Caco-2 (cell line): ENCODE data around the gene GLE1. TPM values are rescaled to one million over a fixed set of nuclear protein-coding genes. Genes with fewer than 3 reads are reported as not detected.

Experiments used
- BruUV-seq: library from RNA; stranded (reverse); fragments of 400-500 nt; replicated peaks from 2 replicates; lab custom pipeline; 2021; lab: Mats Ljungman, UMichigan
- CTCF ChIA-PET: fragments of 300-600 bp; sonication (Branson Sonifier 250); formaldehyde crosslinking; loops from one replicate; lab custom pipeline; 2022; ENCODE audit warnings: antibody characterized with exemption; lab: Charles Lee
- POLR2A ChIA-PET: fragments of 300-600 bp; sonication (Branson Sonifier 250); formaldehyde crosslinking; loops from one replicate; lab custom pipeline; 2022; ENCODE audit warnings: antibody characterized with exemption; lab: Charles Lee
- DNase-seq, 2 experiments: peaks; one replicate each; pipeline versions ENCODE4 v3.0.0 to v3.0.0-alpha.2; 2020 to 2022
- H3K27me3 ChIP-seq: replicated peaks from 2 replicates; pipeline ENCODE4 v1.6.0; 2011; ENCODE audit warnings: low read length; ENCODE audit not compliant: control insufficient read depth, insufficient read depth
- H3K36me3 ChIP-seq: 2 replicates; pipeline ENCODE4 v1.5.1; 2011; ENCODE audit warnings: low read length; ENCODE audit not compliant: control insufficient read depth, insufficient read depth
- H3K4me1 ChIP-seq: fragments of 250-450 bp; sonication (Bioruptor Pico); 2 replicates; pipeline ENCODE4 v1.5.1; 2020; ENCODE audit warnings: mild to moderate bottlenecking
- H3K4me3 ChIP-seq: 2 replicates; pipeline ENCODE4 v1.5.1; 2011; ENCODE audit warnings: low read depth, mild to moderate bottlenecking, control low read depth, low read length
- H3K9me3 ChIP-seq: fragments of 250-450 bp; sonication (Bioruptor Pico); 2 replicates; pipeline ENCODE4 v1.5.1; 2020; ENCODE audit warnings: mild to moderate bottlenecking, moderate library complexity
- H3K27ac Mint-ChIP-seq: one replicate; pipeline ENCODE4 v1.8.0; 2022; ENCODE audit warnings: mixed read lengths; ENCODE audit not compliant: unreplicated experiment
- H3K27me3 Mint-ChIP-seq: one replicate; pipeline ENCODE4 v1.8.0; 2022; ENCODE audit warnings: mixed read lengths; ENCODE audit not compliant: insufficient read depth, unreplicated experiment
- H3K36me3 Mint-ChIP-seq: one replicate; pipeline ENCODE4 v1.8.0; 2022; ENCODE audit warnings: mild to moderate bottlenecking, mixed read lengths; ENCODE audit not compliant: insufficient read depth, unreplicated experiment
- H3K4me1 Mint-ChIP-seq: one replicate; pipeline ENCODE4 v1.8.0; 2022; ENCODE audit warnings: low read depth, mixed read lengths; ENCODE audit not compliant: unreplicated experiment
- H3K4me3 Mint-ChIP-seq: one replicate; pipeline ENCODE4 v1.8.0; 2022; ENCODE audit warnings: mild to moderate bottlenecking, moderate library complexity, mixed read lengths; ENCODE audit not compliant: unreplicated experiment
- H3K9me3 Mint-ChIP-seq: one replicate; pipeline ENCODE4 v1.8.0; 2022; ENCODE audit warnings: mixed read lengths; ENCODE audit not compliant: unreplicated experiment
- intact Hi-C: fragments of 100-400 bp; cut with micrococcal nuclease; formaldehyde crosslinking; loops from one replicate; pipeline ENCODE4 v1.10.0; 2022; ENCODE audit not compliant: unreplicated experiment
- total RNA-seq: library from RNA; stranded (reverse); gene quantifications from 2 replicates; pipeline ENCODE4 v1.2.3, GENCODE V29; 2022
- TF ChIP-seq, protein P1 (sequence below), 2 experiments: fragments of 200-600 bp in 1 of 2; IDR thresholded peaks; 1 replicate in 1 of 2; 2 replicates in 1 of 2; pipeline versions ENCODE4 v1.5.1 to v1.8.0; 2011 to 2022; ENCODE audit warnings: antibody characterized with exemption in 1 of 2, control low read depth in 1 of 2, inconsistent platforms in 1 of 2, low read depth in 1 of 2, low read length in 1 of 2, mild to moderate bottlenecking in 1 of 2, moderate library complexity in 1 of 2; ENCODE audit not compliant: insufficient read depth in 1 of 2, severe bottlenecking in 1 of 2, unreplicated experiment in 1 of 2

GLE1 gene
- total RNA-seq, 1 experiment from 2014 or later: 30.4 TPM

DNA sequence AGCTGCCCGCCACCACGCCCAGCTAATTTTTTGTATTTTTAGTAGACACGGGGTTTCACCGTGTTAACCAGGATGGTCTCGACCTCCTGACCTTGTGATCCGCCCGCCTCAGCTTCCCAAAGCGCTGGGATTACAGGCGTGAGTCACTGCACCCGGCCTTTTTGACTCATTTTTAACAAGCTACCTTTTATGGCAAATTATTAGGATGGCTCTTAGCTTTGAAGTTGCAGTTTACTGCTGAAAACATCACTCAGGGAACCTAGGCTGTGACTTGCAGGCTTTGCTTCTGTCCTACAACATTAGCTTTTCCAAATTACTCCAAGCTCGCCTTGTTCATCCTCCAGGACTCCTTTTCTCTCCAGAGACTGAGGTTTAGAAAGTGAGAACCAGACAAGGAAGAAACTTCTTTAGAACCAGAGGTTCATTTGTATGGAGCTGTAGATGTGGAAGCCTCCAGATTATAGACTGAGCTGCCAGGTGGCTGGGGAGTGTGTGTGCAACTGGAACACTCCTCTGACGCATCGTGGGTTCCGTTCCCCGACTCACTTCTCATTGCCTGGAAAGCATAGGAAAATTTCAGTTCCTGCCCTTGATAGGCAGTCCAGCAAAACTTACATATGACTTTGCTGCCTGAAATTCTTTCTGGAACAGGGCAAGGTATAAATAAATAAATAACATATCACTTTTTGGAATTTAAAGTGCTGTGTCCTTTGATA, 24.1 kb downstream of the GLE1 start:
- no TSS peak for BruUV-seq
- Mint-ChIP-seq H3K9me3 (no peaks in the 10 kb centered on the region), H3K4me1 (no peaks in the 10 kb centered on the region), H3K27ac (no peak overlapping the region), H3K36me3 (peaks cover 54% of the 10 kb centered on the region), H3K4me3 (no peak overlapping the region), H3K27me3 (no peaks in the 10 kb centered on the region)
- peaks cover 2% of the 10 kb centered on the region for H3K36me3 ChIP-seq
- H3K9me3 ChIP-seq: no peaks in the 10 kb centered on the region
- no peaks in the 10 kb centered on the region for H3K4me1 ChIP-seq
- no peak overlapping the region for H3K4me3 ChIP-seq
- intact Hi-C loops: no loop called here
- TF ChIP-seq, protein P1, sequence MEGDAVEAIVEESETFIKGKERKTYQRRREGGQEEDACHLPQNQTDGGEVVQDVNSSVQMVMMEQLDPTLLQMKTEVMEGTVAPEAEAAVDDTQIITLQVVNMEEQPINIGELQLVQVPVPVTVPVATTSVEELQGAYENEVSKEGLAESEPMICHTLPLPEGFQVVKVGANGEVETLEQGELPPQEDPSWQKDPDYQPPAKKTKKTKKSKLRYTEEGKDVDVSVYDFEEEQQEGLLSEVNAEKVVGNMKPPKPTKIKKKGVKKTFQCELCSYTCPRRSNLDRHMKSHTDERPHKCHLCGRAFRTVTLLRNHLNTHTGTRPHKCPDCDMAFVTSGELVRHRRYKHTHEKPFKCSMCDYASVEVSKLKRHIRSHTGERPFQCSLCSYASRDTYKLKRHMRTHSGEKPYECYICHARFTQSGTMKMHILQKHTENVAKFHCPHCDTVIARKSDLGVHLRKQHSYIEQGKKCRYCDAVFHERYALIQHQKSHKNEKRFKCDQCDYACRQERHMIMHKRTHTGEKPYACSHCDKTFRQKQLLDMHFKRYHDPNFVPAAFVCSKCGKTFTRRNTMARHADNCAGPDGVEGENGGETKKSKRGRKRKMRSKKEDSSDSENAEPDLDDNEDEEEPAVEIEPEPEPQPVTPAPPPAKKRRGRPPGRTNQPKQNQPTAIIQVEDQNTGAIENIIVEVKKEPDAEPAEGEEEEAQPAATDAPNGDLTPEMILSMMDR (IDR thresholded peaks at IDR 0.05; ENCODE audit: insufficient read depth in 1 of 2, low read depth in 1 of 2, low read length in 1 of 2, severe bottlenecking in 1 of 2, unreplicated experiment in 1 of 2): no peak
- no peaks in the 10 kb centered on the region for H3K27me3 ChIP-seq
- DNase-seq: no peak
- ChIA-PET CTCF (no interaction called here), POLR2A (no interaction called here)

DNA sequence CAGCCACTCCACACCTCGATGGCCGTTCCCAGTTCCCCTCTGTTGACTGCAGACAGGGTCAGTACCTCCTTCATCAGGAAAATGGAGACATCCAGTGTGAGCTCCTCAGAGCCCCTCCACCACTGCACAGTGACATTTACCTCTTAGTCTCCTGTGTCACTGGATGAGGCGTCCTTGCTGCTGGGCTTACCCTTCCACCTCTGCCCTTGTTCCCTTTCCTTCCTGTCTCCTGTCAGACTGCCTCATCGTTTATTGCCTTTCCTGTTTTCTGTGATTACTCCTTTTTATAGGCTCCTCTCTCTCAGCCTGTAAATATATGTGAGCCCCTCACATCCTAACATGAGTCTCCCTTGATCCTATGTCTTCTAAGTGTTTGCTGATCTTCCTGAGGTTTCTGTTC, 24.7 kb downstream of the GLE1 start:
- ChIA-PET POLR2A (no interaction called here), CTCF (no interaction called here)
- no peak overlapping the region for H3K27ac Mint-ChIP-seq
- Histone ChIP-seq H3K4me1 (no peaks in the 10 kb centered on the region), H3K27me3 (no peaks in the 10 kb centered on the region), H3K36me3 (peaks cover 2% of the 10 kb centered on the region), H3K4me3 (no peak overlapping the region), H3K9me3 (no peaks in the 10 kb centered on the region)
- intact Hi-C loops: no loop called here
- H3K9me3 Mint-ChIP-seq: no peaks in the 10 kb centered on the region
- BruUV-seq: no TSS peak
- H3K27me3 Mint-ChIP-seq: no peaks in the 10 kb centered on the region
- TF ChIP-seq, protein P1 (IDR thresholded peaks at IDR 0.05; ENCODE audit: insufficient read depth in 1 of 2, low read depth in 1 of 2, low read length in 1 of 2, severe bottlenecking in 1 of 2, unreplicated experiment in 1 of 2): no peak
- no peaks in the 10 kb centered on the region for H3K4me1 Mint-ChIP-seq
- DNase-seq: no peak
- peaks cover 52% of the 10 kb centered on the region for H3K36me3 Mint-ChIP-seq
- H3K4me3 Mint-ChIP-seq: no peak overlapping the region

DNA sequence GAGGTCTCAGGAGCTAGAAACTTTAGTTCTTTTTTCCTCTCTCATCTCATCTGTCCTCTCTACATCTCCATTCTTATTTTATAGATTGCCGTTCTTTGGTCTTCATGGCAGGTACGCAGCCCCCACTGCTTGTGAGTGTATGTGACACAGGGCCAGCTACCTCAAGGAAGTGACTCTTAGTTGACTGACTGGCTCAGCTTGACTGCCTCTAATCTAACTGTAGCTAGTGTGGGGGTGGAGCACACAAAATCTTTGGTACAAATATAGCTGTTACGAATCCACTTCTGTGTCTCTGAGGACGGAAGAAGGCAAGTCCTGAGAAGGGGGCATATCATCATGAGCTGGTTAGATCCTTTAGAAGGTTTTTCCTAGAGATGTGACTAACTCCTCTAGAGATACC, 28.1 kb downstream of the GLE1 start:
- Mint-ChIP-seq H3K9me3 (no peaks in the 10 kb centered on the region), H3K27me3 (no peaks in the 10 kb centered on the region), H3K4me1 (no peaks in the 10 kb centered on the region), H3K36me3 (peaks cover 43% of the 10 kb centered on the region), H3K27ac (no peak overlapping the region), H3K4me3 (no peak overlapping the region)
- Histone ChIP-seq H3K4me1 (no peaks in the 10 kb centered on the region), H3K27me3 (no peaks in the 10 kb centered on the region), H3K36me3 (no peaks in the 10 kb centered on the region; the same call in 1 of the 2 replicates), H3K9me3 (no peaks in the 10 kb centered on the region), H3K4me3 (no peak overlapping the region)
- CTCF ChIA-PET: no interaction called here
- intact Hi-C loops: no loop called here
- POLR2A ChIA-PET: no interaction called here
- BruUV-seq: no TSS peak
- no peak for DNase-seq
- TF ChIP-seq, protein P1 (IDR thresholded peaks at IDR 0.05; ENCODE audit: insufficient read depth in 1 of 2, low read depth in 1 of 2, low read length in 1 of 2, severe bottlenecking in 1 of 2, unreplicated experiment in 1 of 2): no peak
